ENCODE data around the gene TLCD1.

Gene TLCD1

DNA sequence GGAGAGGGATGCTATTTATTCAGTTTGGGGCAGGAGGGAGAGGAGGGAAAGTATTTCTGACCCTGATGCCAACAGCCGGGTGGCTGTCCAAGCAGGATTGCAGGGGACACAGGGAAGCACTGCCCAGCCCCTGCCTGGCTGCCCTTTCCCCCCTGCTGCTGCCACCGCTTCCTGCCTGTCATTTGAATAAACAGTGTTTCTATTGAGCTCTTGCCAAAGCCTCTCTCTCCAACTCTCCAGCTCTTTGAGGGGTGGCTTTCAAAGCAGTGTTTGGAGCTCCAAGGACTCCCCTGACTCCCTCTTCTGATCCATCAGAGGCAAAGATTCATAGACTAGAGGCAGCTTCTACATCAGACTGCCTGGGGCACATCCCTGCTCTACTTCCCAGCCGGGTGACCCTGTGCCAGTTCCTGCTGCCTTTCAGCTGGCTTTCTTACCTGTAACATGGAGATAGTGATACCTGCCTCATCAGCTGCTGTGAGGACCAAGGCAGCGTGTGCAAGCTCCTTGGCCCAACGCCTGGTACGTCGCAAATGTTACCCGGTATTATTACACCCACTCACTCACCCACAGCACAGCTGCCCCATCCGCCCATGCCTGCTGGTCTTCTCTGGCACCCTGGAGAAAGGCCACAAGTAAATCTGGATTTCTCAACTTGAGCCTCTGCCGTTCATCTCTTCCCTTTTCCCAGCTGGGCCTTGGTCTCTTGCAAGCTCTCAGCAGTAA is 23.8 kb downstream of the TLCD1 start:
- H3K4me1 Mint-ChIP-seq (ENCODE audit: low read depth), result no peaks in the 10 kb centered on the region
- no peak overlapping the region for H3K4me3 Mint-ChIP-seq
- H3K27ac Mint-ChIP-seq, result no peak overlapping the region
- no peaks in the 10 kb centered on the region for H3K36me3 Mint-ChIP-seq
- no peaks in the 10 kb centered on the region for H3K9me3 Mint-ChIP-seq (ENCODE audit: low read depth)
- no peaks in the 10 kb centered on the region for H3K27me3 Mint-ChIP-seq

DNA sequence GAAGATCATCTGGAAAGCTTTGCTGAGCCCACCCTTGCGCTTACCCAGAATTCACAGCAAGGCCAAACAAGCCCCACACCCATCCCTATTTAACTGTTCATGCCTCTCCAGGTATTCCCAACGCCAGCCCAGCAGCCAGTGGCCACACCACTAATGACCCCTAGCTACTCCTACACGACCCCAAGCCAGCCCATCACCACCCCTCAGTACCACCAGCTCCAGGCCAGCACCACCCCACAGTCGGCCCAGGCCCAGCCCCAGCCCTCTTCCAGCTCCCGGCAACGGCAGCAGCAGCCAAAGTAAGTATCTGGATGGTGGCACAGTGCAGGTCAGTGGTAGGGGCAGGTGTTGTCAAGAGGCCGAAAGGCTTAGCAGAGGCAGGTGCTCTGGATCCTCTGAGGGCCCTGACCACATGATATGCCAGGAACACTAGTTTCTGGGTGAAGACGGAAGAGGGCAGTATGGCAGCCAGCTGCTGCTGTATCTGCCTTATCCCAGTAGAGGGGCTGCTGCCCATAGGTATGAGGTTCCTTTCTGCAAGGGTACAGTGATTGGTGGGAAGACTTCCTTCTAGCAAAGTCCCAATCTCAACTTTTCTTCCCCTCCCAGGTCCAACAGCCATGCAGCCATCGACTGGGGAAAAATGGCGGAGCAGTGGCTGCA is 25.1 kb downstream of the TLCD1 start:
- H3K36me3 Mint-ChIP-seq, result no peaks in the 10 kb centered on the region
- H3K9me3 Mint-ChIP-seq (ENCODE audit: low read depth), result no peaks in the 10 kb centered on the region
- H3K4me3 Mint-ChIP-seq, result no peak overlapping the region
- H3K27ac Mint-ChIP-seq, result no peak overlapping the region
- no peaks in the 10 kb centered on the region for H3K4me1 Mint-ChIP-seq (ENCODE audit: low read depth)
- H3K27me3 Mint-ChIP-seq, result no peaks in the 10 kb centered on the region

DNA sequence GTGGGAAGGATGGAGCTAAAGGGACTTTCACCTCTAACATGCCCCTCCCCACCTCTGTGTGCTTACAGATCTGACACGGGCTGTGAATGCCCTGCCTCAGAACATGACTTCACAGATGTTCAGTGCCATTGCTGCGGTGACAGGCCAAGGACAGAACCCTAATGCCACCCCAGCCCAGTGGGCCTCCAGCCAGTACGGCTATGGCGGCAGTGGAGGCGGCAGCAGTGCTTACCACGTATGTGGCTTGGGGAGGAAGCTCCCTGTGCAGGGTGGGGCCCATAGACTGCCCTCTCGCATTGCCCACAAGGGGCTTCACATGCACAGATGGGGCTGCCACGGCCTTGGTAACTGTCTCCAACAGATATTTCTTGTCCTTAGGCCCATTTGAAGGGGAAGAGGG is 25.8 kb downstream of the TLCD1 start:
- no peak overlapping the region for H3K4me3 Mint-ChIP-seq
- H3K27me3 Mint-ChIP-seq, result no peaks in the 10 kb centered on the region
- no peaks in the 10 kb centered on the region for H3K4me1 Mint-ChIP-seq (ENCODE audit: low read depth)
- H3K36me3 Mint-ChIP-seq, result no peaks in the 10 kb centered on the region
- no peaks in the 10 kb centered on the region for H3K9me3 Mint-ChIP-seq (ENCODE audit: low read depth)
- H3K27ac Mint-ChIP-seq, result no peak overlapping the region

DNA sequence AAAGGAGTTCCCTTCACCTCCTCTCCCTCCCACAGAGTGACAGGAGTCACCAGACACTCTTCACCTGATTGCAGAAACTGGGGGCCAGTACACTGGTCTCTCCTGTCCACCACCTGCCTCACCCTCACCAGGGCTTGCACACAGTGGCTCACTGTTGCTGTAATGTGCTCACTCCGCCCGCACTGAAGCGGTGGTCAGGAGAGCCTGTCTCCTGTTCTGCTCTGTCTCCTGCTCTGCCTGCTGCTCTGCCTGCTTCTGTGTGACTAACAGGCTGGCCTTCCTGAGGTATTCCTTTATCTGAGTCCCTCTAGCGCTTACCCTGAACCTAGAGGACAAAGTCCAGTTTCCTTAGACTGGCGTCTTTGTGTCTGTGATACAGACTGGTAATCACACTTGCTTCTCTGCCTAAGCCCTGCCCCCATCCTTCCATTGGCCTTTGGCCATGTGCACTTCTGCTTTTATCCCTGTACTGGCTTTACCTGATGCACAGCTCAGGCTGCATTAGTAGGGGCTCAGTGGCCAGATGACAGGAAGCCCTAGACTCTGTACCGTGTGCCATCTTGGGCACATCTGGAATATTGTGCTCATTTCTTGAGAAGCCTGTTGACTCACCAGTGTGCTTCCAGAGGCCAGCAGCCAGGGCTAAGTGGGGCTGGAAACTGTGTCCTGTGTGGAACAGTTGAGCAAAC is 27.6 kb downstream of the TLCD1 start:
- no peak overlapping the region for H3K4me3 Mint-ChIP-seq
- H3K4me1 Mint-ChIP-seq (ENCODE audit: low read depth), result no peaks in the 10 kb centered on the region
- H3K36me3 Mint-ChIP-seq, result peaks cover 3% of the 10 kb centered on the region
- H3K9me3 Mint-ChIP-seq (ENCODE audit: low read depth), result no peaks in the 10 kb centered on the region
- H3K27me3 Mint-ChIP-seq, result no peaks in the 10 kb centered on the region
- peak overlapping the region; percentile 50 for H3K27ac Mint-ChIP-seq

DNA sequence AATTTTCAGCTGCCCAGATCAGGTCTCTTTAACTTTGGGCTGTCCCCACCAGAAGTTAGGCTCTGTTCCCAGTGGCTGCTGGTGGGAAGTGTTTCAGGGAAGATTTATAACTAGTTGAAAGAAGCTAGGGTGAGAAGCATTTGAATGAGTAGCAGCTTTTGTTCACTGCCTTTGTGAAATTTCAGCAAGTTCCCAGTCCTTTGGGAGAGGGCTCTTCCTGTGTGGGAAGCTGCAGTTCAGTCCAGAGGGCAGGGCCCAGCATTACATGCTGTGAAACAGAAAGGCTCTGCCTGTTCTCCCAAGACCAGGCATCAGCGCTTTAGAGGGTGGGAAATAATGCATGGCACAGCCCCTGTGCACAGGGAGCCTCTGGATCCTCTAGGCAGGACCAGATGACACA is 32.2 kb downstream of the TLCD1 start:
- H3K36me3 Mint-ChIP-seq, result peaks cover 3% of the 10 kb centered on the region
- no peak overlapping the region for H3K4me3 Mint-ChIP-seq
- no peaks in the 10 kb centered on the region for H3K9me3 Mint-ChIP-seq (ENCODE audit: low read depth)
- H3K27me3 Mint-ChIP-seq, result no peaks in the 10 kb centered on the region
- H3K4me1 Mint-ChIP-seq (ENCODE audit: low read depth), result no peaks in the 10 kb centered on the region
- no peak overlapping the region for H3K27ac Mint-ChIP-seq

DNA sequence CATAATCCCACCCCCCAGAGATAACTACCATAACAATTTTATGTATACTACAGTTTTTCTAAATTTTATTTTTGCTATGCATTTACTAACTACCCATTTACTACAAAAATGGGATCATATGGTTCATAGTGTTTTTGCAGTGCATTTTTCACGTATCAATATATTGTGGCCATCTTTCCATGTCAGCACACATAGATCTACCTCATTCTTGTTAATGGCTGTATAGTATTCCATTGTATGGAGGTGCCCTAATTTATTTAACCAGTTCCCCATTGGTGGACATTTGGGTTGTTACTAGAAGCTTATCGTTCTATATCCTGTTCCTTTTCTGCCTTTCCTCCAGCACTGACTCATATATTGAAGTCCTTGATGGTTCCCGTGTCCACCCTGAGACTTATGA is 37.0 kb downstream of the TLCD1 start:
- Mint-ChIP-seq H3K27me3 (no peaks in the 10 kb centered on the region), H3K27ac (no peak overlapping the region)

DNA sequence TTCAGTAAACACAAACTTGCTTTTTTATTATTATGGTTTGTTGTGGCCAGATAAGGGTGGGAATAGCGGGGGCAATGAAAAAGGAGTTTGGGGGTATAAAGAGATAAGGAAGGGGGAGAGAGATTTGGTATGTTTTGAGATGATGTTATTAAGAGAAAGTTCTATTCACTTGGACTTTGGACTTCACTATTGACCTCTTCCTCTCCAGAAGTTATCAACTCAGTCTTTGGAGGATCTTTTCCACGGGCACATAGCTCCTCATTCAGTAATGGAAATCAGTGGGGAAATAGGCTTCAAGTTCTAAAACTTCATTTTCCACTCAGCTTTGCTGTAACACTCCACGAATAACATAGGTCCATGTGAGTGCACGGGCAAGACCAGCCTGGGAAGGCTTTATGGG is 37.6 kb downstream of the TLCD1 start:
- Mint-ChIP-seq H3K4me1 (ENCODE audit: low read depth) (no peaks in the 10 kb centered on the region), H3K36me3 (peaks cover 6% of the 10 kb centered on the region), H3K27ac (no peak overlapping the region), H3K27me3 (no peaks in the 10 kb centered on the region), H3K9me3 (ENCODE audit: low read depth) (no peaks in the 10 kb centered on the region), H3K4me3 (no peak overlapping the region)

More for the DNA sequence above, 37.0 kb downstream of the TLCD1 start:
- Mint-ChIP-seq H3K36me3 (peaks cover 9% of the 10 kb centered on the region), H3K4me1 (ENCODE audit: low read depth) (no peaks in the 10 kb centered on the region), H3K9me3 (ENCODE audit: low read depth) (no peaks in the 10 kb centered on the region), H3K4me3 (no peak overlapping the region)

DNA sequence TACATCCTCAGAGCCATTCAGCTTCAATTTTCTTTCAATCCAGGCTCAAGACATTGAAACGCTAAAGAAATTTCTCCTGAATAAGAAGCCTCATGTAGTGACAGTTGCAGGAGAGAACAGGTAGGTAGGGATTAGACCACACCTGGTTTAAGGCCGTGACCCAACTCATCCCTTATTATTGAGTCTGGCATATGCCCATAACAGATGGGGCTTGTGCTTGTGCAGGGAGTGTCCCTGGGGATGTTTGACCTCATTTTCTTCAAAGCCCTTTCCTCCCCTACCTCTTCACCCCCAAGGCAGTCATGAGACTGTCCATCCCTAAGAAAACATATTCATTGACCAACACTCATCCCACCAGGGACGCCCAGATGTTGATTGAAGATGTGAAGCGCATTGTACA is 39.7 kb downstream of the TLCD1 start:
- H3K4me1 Mint-ChIP-seq (ENCODE audit: low read depth), result no peaks in the 10 kb centered on the region
- no peak overlapping the region for H3K27ac Mint-ChIP-seq
- no peak overlapping the region for H3K4me3 Mint-ChIP-seq
- H3K36me3 Mint-ChIP-seq, result peaks cover 6% of the 10 kb centered on the region
- no peaks in the 10 kb centered on the region for H3K9me3 Mint-ChIP-seq (ENCODE audit: low read depth)
- H3K27me3 Mint-ChIP-seq, result no peaks in the 10 kb centered on the region

DNA sequence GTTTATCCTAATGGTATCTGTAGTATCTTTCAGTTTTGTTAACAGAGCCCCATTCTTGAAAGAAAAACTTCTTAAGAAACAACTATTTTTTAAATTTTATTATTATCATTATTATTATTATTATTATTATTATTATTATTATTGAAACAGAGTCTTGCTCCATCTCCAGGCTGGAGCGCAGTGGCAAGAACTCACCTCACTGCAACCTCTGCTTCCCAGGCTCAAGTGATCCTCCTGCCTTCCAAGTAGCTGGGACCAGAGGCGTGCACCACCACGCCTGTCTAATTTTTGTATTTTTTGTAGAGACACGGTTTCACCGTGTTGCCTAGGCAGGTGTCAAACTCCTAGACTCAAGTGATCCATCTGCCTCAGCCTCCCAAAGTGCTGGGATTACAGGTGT is 40.7 kb downstream of the TLCD1 start:
- no peaks in the 10 kb centered on the region for H3K4me1 Mint-ChIP-seq (ENCODE audit: low read depth)
- H3K27ac Mint-ChIP-seq, result no peak overlapping the region
- H3K9me3 Mint-ChIP-seq (ENCODE audit: low read depth), result no peaks in the 10 kb centered on the region
- no peaks in the 10 kb centered on the region for H3K27me3 Mint-ChIP-seq
- H3K36me3 Mint-ChIP-seq, result peaks cover 6% of the 10 kb centered on the region
- no peak overlapping the region for H3K4me3 Mint-ChIP-seq

DNA sequence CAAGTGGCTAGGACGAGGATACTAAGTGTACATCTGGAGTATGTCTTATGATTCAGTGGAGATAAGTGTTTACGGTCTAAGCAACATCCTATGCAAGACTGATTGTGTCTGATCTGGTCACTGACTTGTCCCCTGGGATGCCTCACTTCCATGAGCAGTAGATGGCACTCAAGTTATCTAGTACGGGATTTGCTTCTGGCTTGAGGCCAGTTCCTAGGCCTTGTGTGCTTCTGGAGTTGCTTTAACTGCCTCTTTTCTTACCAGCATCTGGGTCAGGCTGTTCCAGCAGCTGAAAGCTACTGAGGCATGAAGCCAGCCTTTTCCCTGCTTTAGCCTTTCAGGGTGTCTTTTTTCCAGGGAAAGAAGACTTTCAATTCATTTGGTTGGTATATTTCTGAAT is 41.1 kb downstream of the TLCD1 start:
- H3K27ac Mint-ChIP-seq, result no peak overlapping the region
- H3K9me3 Mint-ChIP-seq (ENCODE audit: low read depth), result no peaks in the 10 kb centered on the region
- no peaks in the 10 kb centered on the region for H3K4me1 Mint-ChIP-seq (ENCODE audit: low read depth)
- H3K27me3 Mint-ChIP-seq, result no peaks in the 10 kb centered on the region
- H3K36me3 Mint-ChIP-seq, result peaks cover 6% of the 10 kb centered on the region
- no peak overlapping the region for H3K4me3 Mint-ChIP-seq

DNA sequence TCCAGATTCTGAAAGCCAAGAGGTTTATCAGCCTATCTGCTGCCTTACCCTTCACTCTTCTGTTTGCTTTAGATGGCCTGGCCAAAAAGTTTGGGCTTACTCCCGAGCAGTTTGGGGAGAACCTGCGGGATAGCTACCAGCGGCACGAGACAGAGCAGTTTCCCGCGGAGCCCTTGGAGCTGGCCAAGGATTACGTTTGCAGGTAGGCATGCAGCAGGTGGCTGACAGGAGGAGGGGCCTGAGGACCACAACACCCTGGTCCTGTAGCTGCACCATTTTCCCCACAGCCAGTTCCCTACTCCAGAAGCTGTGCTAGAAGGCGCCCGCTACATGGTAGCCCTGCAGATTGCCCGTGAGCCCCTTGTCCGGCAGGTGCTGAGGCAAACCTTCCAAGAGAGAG is 43.4 kb downstream of the TLCD1 start:
- peaks cover 6% of the 10 kb centered on the region for H3K36me3 Mint-ChIP-seq
- H3K4me3 Mint-ChIP-seq, result no peak overlapping the region
- H3K27me3 Mint-ChIP-seq, result no peaks in the 10 kb centered on the region
- no peak overlapping the region for H3K27ac Mint-ChIP-seq
- H3K9me3 Mint-ChIP-seq (ENCODE audit: low read depth), result no peaks in the 10 kb centered on the region
- H3K4me1 Mint-ChIP-seq (ENCODE audit: low read depth), result no peaks in the 10 kb centered on the region

DNA sequence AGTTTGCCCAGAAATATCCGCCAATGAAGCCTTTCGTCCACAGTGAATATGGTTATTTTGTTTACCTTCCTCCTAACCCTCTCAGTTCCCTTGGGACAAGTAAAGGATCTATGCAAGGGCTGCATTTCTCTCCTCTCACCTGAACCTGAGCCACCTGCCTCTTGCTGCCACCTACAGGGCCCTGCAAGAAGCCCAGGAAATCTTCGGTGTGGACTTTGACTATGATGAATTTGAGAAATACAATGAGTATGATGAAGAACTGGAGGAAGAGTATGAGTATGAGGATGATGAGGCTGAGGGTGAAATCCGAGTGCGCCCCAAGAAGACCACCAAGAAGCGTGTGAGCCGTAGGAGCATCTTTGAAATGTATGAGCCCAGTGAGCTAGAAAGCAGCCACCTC is 50.1 kb downstream of the TLCD1 start:
- no peaks in the 10 kb centered on the region for H3K27me3 Mint-ChIP-seq
- no peaks in the 10 kb centered on the region for H3K9me3 Mint-ChIP-seq (ENCODE audit: low read depth)
- no peak overlapping the region for H3K4me3 Mint-ChIP-seq
- H3K36me3 Mint-ChIP-seq, result peaks cover 7% of the 10 kb centered on the region
- H3K4me1 Mint-ChIP-seq (ENCODE audit: low read depth), result no peaks in the 10 kb centered on the region
- H3K27ac Mint-ChIP-seq, result no peak overlapping the region

DNA sequence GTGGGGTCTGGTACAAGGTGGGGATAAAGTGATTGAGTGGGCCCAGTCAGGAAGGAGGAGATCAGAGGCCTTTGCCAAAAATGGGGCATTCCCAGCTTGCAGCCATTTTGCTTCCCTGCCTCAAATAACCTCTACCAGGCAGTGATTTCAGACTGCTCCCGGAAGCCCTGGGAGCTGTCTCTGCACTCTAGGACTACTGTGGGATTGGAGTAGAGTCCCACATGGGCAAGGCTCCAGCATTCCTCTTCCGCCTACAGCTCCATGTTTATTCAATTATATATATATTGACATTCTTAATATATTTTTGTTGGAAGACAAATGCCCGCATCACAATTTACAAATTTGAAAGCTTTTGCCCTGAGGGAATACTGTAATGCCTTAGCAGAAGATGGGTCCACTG is 50.5 kb downstream of the TLCD1 start:
- H3K36me3 Mint-ChIP-seq, result peaks cover 7% of the 10 kb centered on the region
- H3K9me3 Mint-ChIP-seq (ENCODE audit: low read depth), result no peaks in the 10 kb centered on the region
- no peak overlapping the region for H3K27ac Mint-ChIP-seq
- H3K4me1 Mint-ChIP-seq (ENCODE audit: low read depth), result no peaks in the 10 kb centered on the region
- H3K27me3 Mint-ChIP-seq, result no peaks in the 10 kb centered on the region
- no peak overlapping the region for H3K4me3 Mint-ChIP-seq
